Medulla oblongata (tissue), 1 donor: ENCODE measurements around the gene FBXL2.
"Not testable (repeated sequence)": the region's sequence is repeated elsewhere in the genome, so short reads cannot be mapped to it uniquely, and the experiment has no call there.

ENCODE experiments used
- DNase-seq: peaks from one replicate; pipeline ENCODE4 v3.0.0-alpha.2; 2015; ENCODE audit errors: extremely low spot score

Gene FBXL2

GRCh38 chr3:33315826-33316225 lies 38.6 kb downstream of the FBXL2 start:
- no peak for DNase-seq

- no peak for DNase-seq
Observed at GRCh38 chr3:33317963-33318709, 40.9 kb downstream of the FBXL2 start.

DNA sequence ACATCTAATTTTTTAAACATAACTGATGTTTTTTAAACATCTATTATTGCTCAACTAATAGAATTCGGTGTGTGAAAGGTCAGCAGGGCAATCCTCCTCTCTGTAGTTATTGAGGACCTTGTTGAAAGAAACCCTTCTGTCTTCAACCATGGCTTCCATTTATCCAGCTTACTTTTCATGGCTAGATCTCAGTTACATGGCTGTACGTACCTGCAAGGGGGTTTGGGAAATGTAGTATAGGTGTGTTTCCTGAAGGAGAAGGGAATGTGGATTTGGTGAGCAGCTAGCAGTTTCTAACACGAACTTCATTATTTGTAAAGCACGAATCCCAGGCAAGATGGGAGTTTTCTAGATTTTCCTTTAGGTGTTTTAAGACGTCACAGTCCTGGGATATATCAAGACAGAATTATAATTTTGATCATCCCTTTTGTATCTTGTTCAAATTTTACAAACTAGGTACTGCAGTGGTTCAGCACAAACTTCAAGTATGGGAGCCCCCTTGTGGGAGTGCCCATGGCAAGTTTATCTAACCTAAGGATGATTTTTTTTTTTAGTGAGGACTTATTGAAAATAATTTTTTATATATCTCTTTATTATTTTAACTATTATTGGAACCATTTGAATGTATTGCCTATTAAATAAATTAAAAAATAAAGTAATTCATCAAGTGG lies 41.6 kb downstream of the FBXL2 start:
- no peak for DNase-seq

DNA sequence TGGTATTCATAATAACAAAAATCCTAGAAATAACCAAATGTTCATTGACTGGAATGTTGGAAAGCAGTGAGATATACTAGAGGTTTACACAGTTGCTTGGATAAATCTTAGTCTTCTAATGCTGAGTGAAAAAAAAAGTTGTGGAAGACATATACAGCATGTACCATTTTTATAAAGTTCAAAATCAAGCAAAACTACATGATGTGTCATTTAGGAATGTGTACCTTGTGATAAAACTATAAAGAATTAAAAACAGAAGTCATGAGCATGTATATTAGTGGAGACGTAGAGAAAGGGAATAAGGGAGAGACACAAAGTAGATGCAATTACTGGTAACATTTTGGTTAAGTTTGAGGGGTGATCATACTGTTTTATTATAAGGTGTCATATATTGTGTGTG lies 45.2 kb downstream of the FBXL2 start:
- DNase-seq: no peak

DNA sequence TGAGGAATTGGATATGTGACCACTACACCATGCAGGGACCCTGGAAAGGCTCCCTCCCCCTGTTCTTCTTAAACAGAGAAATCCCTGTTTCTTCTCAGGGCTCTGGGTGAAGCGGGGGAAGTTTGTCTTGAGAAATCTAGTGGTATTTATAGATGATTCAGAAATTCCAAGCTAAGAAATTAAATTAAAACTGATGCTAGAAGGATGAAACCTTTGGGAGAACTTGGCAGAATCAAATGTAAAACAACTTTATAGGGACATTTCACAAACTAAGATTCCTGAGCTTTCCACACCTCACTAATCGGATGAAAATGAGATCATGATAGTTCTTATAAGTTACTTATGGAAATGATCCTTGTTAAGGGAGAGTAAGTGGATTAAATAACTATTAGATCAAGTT lies 54.2 kb downstream of the FBXL2 start:
- no peak for DNase-seq

DNA sequence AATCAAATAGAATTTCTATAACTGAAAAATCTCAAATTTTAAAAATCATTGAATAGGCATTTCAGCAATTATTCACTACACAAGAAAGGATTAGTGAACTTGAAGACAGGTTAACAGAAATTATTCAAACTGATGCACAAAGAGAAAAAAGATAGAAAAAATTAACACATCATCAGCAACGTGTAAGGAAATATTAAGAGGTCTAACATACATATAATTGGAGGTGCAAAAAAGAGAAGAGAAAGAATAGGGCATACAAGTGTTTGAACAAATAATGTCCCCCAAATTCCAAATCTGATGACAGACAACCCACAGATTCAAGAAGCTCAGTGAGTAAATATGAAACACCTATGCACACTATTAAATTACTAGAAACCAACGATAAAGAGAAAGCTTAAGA lies 57.1 kb downstream of the FBXL2 start:
- DNase-seq: no peak

- DNase-seq: not testable (repeated sequence)
Observed at GRCh38 chr3:33338936-33339465, 61.8 kb downstream of the FBXL2 start.

- DNase-seq: no peak
Observed at GRCh38 chr3:33339758-33340157, 62.5 kb downstream of the FBXL2 start.

- DNase-seq: peak; percentile 17
Observed at GRCh38 chr3:33355611-33356010, 78.4 kb downstream of the FBXL2 start.

DNA sequence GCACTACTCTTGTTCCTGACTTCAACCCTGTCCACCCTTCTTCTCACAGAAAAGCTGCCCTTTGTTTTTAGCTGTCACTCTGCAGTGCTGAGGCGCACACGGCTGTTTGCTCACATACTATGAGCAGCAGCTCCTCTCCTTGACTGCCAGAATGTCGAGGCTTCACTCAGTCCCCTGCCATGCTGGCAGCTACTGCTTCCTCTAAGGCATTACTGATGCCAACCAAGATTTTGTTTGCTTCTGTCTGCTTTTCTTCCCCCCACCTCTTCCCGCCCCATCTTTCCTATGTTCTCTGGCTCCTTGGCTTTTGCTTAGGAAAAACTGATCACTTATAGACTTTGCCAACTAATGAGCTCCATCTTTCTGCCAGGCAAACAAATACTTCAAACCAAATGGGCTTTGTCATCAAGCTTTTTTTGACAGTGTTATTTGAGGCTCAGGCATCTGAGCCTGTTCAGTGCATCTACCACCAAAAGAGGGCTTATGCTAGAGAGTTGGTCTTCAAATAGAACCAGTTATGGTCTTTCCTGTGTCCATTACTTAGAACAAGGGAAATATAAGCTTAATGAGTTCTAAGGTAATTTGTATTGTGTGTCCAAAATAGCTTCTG lies 81.0 kb downstream of the FBXL2 start:
- DNase-seq: peak; percentile 15

- DNase-seq: no peak
Observed at GRCh38 chr3:33360136-33360825, 83.0 kb downstream of the FBXL2 start.

- no peak for DNase-seq
Observed at GRCh38 chr3:33363113-33363800, 86.0 kb downstream of the FBXL2 start.

DNA sequence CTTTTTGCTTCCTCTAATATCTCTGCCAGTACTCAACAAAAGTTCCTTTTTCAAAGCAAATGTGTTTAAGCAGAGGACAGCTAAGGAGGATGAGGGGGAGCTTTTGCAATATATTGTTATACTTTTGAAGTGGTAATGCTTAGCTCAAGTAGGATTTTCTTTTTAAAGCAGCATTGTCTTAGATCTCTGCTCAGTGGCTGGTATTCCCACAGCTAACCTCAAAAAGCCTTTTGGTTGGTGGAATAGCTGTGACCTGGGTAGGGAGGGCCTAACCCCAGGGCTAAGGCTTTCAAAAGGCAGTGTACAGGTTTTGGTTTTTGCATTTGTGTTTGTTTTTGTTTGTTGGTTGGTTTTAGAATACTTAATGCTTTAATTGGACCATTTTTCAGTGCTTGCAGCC lies 86.8 kb downstream of the FBXL2 start:
- DNase-seq: no peak

GRCh38 chr3:33364531-33365128 lies 87.4 kb downstream of the FBXL2 start:
- DNase-seq: no peak

DNA sequence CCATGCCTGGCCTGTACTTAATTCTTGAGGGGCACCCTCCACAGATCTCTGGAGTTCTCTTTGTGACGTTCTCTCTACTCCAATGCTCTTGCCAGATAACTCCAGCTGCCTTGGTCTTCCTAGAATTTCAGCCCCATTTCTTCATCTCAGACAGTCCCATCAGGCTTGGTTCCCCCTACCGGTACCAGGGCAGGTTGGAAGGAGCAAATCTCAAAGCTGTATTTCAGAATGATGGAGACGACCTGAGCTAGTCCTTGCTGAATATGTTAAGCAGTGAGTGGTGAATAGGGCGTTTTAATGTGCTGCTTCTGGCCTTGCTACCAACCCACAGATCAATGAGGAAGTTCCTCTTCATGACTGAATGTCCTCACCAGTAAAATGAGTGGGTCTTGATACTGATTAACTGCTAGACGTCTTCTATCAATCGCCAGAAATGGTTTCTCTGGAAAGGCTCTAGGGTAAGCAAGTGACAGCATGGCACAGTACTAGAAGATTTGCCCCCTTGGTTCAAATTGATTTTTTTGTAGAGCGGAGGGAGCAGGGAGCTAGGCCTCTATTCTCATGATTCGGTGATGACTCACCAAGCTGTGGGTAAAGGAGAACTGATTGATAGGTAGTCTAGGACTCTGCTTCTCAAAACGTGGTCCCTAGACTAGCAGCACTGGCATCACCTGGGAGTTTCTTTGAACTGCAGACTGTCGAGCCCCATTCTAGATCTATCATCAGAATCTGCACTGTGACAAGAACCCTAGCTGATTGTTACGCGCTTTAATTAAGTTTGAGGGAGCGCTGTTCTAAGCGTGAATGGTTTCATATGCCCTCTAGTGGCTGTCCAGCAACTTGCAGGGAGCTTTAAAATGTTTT lies 95.2 kb downstream of the FBXL2 start:
- DNase-seq: peak; percentile 75

DNA sequence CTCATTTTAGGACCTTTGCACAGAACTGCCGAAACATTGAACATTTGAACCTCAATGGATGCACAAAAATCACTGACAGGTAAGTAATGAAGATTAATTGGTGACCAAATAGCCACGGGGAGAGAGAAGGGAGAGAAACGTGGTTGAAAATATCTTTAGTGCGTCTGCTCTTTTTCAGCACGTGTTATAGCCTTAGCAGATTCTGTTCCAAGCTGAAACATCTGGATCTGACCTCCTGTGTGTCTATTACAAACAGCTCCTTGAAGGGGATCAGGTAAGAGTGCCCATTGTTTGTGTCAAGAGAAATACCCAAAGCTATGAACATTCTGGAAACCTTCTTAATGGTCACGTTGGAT lies 95.8 kb downstream of the FBXL2 start:
- DNase-seq: no peak

GRCh38 chr3:33377489-33377888 lies 100.2 kb downstream of the FBXL2 start:
- DNase-seq: no peak

GRCh38 chr3:33377931-33378330 lies 100.7 kb downstream of the FBXL2 start:
- no peak for DNase-seq

DNA sequence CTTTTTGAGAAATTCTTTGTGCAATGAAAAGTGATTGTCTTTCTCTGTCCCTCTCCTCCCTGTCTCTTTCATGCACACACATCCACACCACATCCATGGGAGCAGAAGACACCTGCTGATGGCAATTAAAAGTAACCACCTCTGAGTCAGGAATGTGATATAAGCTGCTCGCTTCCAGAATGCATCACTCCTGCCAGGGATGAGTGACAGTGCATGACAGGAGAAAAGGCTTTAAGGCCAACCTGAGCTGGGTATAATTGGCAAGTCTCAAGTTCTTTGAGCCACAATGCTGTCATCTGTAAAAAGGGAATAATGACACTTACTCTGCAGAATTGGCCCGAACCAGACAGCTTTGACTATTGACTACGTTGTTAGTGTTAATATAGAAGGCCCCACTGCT lies 103.4 kb downstream of the FBXL2 start:
- no peak for DNase-seq

- DNase-seq: no peak
Observed at GRCh38 chr3:33383951-33384350, 106.7 kb downstream of the FBXL2 start.
